ENCODE measurements around the gene POLD2. TPM values are rescaled to one million over a fixed set of nuclear protein-coding genes. Genes with fewer than 3 reads are reported as not detected.

The POLD2 gene
- total and polyA plus RNA-seq, 2 of the 4 experiments (the other 2 are of a cell fraction), result 142 to 163 TPM

DNA sequence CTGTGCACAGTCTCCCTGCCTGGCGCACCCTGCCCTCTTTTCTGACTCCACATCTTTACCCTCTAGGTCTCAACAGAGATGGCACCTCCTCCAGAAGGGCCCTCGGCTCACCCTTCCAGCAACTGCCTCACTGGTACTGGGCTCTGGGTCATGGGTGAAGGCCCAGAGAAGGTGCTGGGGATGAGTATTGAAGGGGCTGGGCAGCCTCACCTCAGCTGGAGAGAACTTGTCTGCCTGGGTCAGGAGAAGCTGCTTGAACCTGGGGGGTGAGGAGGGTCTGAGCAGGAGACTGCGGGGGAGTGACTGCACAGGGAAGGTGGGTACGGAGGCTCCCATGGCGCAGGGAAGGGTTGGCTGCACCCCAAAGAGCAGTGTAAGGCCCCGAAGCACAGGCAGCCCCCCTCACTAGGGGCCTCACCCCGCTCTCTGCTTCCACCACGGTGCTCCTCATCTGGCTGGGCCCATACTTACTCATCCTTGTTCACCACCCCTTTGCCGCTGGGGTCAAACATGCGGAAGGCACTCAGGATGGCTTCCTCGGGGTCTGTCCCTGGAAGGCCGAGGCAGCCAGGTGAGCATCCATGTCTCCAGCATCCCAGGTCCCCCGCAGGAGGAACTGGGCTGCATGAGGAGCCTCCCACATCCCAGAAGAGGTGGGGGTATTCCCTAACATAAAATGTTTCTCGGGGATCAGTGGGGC is 16.1 kb upstream of the POLD2 start:
- no peak overlapping the region for H3K14ac ChIP-seq (replicated peaks; ENCODE audit: low read depth, low read length)
- H2BK20ac ChIP-seq (ENCODE audit: low read depth, low read length), result no peak overlapping the region
- no peak for ATAC-seq (ENCODE audit: low read depth)
- no peak overlapping the region for H2BK120ac ChIP-seq (ENCODE audit: low read depth, low read length)
- H3K4me2 ChIP-seq (ENCODE audit: low read depth, low read length), result no peak overlapping the region
- no peak overlapping the region for H3K27ac ChIP-seq (ENCODE audit: insufficient read depth, low read length)
- ChIA-PET CTCF (no interaction called here), POLR2A (ENCODE audit: unreplicated experiment) (no interaction called here)
- no peak overlapping the region for H2BK5ac ChIP-seq (ENCODE audit: low read depth, low read length, poor library complexity, severe bottlenecking)
- H2AK5ac ChIP-seq (ENCODE audit: low read depth, low read length), result no peak overlapping the region
- H3K23ac ChIP-seq (ENCODE audit: low read depth, low read length), result no peak overlapping the region
- H3K56ac ChIP-seq (ENCODE audit: extremely low read depth, insufficient read depth, low read length), result no peak overlapping the region
- no peaks in the 10 kb centered on the region for H3K4me1 ChIP-seq (ENCODE audit: control insufficient read depth, insufficient read depth, low read length)
- H4K5ac ChIP-seq (ENCODE audit: low read depth, low read length), result no peak overlapping the region
- no TSS peak for BruUV-seq (replicated peaks)
- WGBS, 2 experiments (ENCODE audit: extremely low coverage in 2 of 2, insufficient read length in 1 of 2), result 83% methylated on average over 3 of the region's 14 CpGs; no CpG with 5 or more reads in 1 of the 2 experiments
- H2AFZ ChIP-seq (replicated peaks; ENCODE audit: low read length, poor library complexity), result peak overlapping the region; percentile 43
- intact Hi-C loops (cut with micrococcal nuclease), result no loop called here
- H3K27me3 ChIP-seq (ENCODE audit: control insufficient read depth, insufficient read depth, low read length), result peaks cover 12% of the 10 kb centered on the region
- no peak overlapping the region for H4K91ac ChIP-seq (ENCODE audit: insufficient read depth, low read depth, low read length)
- H3K9me1 ChIP-seq (ENCODE audit: insufficient read depth, low read length), result no peaks in the 10 kb centered on the region
- H3K9ac ChIP-seq (ENCODE audit: low read depth, low read length), result no peak overlapping the region
- dilution Hi-C loops (cut with HindIII; ENCODE audit: low sequenced_read_pairs, unreplicated experiment), result no loop called here
- no peaks in the 10 kb centered on the region for H3K36me3 ChIP-seq (ENCODE audit: control insufficient read depth, insufficient read depth, low read length)
- no peak overlapping the region for H3K4ac ChIP-seq (ENCODE audit: low read depth, low read length)
- H4K8ac ChIP-seq (ENCODE audit: low read depth in 2 of 2, low read length in 2 of 2), result no peak overlapping the region
- no peak overlapping the region for H3K18ac ChIP-seq (ENCODE audit: low read depth, low read length)
- TF ChIP-seq, protein P1, sequence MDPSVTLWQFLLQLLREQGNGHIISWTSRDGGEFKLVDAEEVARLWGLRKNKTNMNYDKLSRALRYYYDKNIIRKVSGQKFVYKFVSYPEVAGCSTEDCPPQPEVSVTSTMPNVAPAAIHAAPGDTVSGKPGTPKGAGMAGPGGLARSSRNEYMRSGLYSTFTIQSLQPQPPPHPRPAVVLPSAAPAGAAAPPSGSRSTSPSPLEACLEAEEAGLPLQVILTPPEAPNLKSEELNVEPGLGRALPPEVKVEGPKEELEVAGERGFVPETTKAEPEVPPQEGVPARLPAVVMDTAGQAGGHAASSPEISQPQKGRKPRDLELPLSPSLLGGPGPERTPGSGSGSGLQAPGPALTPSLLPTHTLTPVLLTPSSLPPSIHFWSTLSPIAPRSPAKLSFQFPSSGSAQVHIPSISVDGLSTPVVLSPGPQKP (IDR thresholded peaks at IDR 0.05; ENCODE audit: borderline replicate concordance, low read depth, low read length), result no peak
- TF ChIP-seq CEBPB (IDR thresholded peaks at IDR 0.05; ENCODE audit: low read depth, low read length) (no peak), POLR2A (IDR thresholded peaks at IDR 0.05; ENCODE audit: low read depth, low read length) (no peak), MAFK (IDR thresholded peaks at IDR 0.05; ENCODE audit: low read depth, low read length) (no peak)
- TF ChIP-seq, protein P2, sequence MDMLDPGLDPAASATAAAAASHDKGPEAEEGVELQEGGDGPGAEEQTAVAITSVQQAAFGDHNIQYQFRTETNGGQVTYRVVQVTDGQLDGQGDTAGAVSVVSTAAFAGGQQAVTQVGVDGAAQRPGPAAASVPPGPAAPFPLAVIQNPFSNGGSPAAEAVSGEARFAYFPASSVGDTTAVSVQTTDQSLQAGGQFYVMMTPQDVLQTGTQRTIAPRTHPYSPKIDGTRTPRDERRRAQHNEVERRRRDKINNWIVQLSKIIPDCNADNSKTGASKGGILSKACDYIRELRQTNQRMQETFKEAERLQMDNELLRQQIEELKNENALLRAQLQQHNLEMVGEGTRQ (IDR thresholded peaks at IDR 0.05; ENCODE audit: low read depth, low read length), result no peak
- TF ChIP-seq, protein P3, sequence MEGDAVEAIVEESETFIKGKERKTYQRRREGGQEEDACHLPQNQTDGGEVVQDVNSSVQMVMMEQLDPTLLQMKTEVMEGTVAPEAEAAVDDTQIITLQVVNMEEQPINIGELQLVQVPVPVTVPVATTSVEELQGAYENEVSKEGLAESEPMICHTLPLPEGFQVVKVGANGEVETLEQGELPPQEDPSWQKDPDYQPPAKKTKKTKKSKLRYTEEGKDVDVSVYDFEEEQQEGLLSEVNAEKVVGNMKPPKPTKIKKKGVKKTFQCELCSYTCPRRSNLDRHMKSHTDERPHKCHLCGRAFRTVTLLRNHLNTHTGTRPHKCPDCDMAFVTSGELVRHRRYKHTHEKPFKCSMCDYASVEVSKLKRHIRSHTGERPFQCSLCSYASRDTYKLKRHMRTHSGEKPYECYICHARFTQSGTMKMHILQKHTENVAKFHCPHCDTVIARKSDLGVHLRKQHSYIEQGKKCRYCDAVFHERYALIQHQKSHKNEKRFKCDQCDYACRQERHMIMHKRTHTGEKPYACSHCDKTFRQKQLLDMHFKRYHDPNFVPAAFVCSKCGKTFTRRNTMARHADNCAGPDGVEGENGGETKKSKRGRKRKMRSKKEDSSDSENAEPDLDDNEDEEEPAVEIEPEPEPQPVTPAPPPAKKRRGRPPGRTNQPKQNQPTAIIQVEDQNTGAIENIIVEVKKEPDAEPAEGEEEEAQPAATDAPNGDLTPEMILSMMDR (conservative IDR thresholded peaks at IDR 0.05; ENCODE audit: low read depth, low read length), result no peak
- DNase-seq, result no peak
- no peak overlapping the region for H2AK9ac ChIP-seq (replicated peaks; ENCODE audit: low read depth, low read length, poor library complexity)
- no peaks in the 10 kb centered on the region for H3K9me3 ChIP-seq (ENCODE audit: control insufficient read depth, insufficient read depth, low read length)
- H2BK15ac ChIP-seq (ENCODE audit: low read depth, low read length), result no peak overlapping the region
- no peaks in the 10 kb centered on the region for H3K79me1 ChIP-seq (ENCODE audit: low read depth in 1 of 2, low read length in 2 of 2)
- H4K20me1 ChIP-seq (ENCODE audit: insufficient read depth, low read length), result no peaks in the 10 kb centered on the region
- in situ Hi-C loops (cut with MboI; ENCODE audit: low sequenced_read_pairs), result no loop called here
- H3K4me3 ChIP-seq (ENCODE audit: insufficient read depth, low read depth, low read length), result no peak overlapping the region
